KBM-7 (cell line): Measurements from ENCODE around the gene UNC5C.

ENCODE experiments used
- DNase-seq: peaks from one replicate; pipeline ENCODE4 v3.0.0-alpha.2; 2015
- in situ Hi-C: fragments of 300-500 bp; cut with MboI; formaldehyde crosslinking; loops from 2 replicates; pipeline ENCODE4 v1.14.3; 2020; ENCODE audit warnings: low sequenced_read_pairs, low pct_unique_long_range_greater_than_20kb, mixed read lengths

The UNC5C gene

DNA sequence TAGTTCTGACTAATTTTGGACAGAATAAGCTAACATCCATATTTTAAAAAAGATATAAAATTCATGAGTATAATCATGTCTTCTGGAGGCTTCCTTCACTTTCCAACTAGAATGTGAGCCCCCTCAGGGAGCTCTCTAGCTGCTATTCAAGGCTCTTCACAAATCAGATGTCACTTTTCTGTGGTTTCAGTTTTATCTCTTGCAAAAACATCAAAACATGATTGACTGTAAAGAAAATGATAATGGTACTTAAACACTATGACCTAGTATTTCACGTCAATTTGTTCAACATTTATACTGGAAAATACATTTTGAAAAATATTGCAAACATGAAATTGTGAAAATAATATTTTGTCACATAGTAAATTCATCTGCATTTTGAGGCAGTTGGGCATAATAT, 234.2 kb downstream of the UNC5C start:
- in situ Hi-C loops, result no loop called here
- DNase-seq, result no peak

DNA sequence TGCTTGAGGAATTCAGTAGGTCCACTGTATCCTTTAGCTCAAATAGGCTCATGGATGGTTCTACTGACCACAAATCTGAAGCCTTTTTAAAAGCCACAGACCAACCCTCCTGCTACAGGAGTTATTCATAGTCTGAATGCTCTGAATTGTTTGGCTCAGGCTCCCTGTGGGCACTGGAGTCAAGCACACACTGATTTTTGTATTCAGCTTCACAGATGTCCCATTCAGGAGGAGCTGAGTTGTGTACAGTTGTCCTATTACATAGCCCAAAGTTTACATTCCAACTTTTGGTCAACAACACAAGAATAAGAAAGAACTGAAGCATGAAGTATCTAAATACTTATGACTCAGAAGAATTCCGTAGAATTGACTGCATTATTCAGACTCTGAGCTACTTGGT, 243.9 kb downstream of the UNC5C start:
- no peak for DNase-seq
- in situ Hi-C loops, result no loop called here

DNA sequence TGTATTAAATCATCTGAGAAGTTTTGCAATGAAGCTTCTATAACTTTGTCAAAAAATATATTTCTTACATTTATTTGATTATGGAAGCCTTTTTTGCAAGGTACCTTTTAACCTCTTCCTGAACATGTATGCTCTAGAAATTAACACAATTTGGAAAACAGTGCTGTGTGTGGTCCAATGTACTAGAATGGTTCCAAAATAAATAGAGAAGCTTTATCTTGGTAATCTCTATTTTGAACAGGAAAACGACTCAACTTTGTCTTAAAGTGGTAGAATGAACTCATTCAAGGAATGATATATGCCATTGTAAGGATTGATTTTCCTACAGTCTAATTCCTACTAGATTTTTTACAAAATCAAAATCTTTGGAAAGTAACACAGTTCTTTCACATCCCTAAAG, 248.5 kb downstream of the UNC5C start:
- in situ Hi-C loops, result no loop called here
- no peak for DNase-seq

DNA sequence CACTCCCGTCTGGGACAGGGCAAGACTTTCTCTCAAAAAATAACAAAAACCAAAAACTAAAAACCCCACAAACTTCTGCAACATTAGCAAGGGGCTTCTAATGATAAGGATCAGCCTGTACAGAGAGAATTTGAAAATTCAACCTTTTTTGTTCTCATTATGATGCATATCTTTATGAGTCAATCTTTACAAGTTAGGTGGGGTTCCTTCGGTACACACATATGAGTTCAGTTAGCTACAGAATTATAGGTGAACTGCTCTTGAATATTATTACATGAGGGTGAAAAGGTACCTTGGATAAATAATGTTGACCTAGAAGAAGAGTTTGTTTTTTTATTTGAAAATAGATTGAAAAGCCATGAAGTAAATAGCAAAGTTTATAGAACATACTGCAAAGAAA, 252.7 kb downstream of the UNC5C start:
- in situ Hi-C loops, result no loop called here
- DNase-seq, result no peak

DNA sequence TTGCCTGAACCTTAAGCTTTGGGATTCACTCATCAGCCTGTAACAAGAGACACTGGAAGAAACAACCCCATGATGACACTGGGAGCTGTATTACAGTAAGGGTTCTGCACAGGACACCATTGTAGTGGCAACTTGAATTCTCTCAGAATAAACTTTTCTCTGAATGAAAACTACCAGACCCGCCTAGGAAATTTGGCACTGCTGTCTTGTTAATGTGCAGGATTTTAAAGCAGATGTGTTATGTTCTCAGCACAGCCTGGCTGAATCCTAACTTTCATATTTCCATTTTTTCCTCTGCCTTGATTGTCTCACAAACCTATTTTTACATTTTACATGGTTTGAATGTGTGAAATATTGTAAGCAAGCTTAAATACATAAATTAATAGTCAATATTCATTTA, 253.6 kb downstream of the UNC5C start:
- DNase-seq, result no peak
- in situ Hi-C loops, result no loop called here

DNA sequence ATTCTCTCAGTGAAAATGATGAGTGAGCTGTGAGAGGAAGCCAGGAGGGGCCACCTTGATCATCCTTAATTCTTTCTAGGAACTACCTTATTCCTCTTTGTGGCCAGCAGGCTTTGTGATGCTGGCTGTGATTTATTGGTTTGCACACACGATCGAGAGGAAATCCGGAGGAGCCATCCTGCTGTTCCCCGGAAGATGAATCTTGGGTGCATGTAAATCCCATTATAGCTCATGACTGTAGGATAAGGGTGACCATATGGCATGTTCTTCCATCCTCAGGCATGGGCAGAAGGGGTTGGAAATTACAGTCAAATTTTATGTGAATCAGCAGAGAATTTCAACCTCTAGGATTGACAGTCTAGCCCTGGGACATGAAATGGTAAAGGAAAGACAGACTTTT, 254.5 kb downstream of the UNC5C start:
- DNase-seq, result no peak
- in situ Hi-C loops, result no loop called here

DNA sequence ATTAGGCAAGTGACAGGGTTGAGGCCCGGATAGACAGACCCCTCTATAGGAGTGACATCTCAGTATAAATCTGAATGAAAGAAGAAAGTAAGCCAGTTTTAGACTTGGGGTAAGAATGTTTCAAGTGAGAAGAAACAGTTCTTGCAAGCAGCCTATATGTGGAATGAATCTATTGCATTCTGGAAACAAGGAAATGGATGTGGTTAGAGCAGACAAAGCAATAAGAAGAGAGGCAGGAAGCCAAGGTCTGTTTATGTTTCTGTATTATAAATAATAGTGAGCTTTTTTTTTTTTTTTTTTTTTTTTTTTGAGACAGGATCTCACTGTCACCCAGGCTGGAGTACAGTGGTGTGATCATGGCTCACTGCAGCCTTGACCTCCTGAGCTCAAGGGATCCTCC, 255.8 kb downstream of the UNC5C start:
- in situ Hi-C loops, result no loop called here
- DNase-seq, result no peak

DNA sequence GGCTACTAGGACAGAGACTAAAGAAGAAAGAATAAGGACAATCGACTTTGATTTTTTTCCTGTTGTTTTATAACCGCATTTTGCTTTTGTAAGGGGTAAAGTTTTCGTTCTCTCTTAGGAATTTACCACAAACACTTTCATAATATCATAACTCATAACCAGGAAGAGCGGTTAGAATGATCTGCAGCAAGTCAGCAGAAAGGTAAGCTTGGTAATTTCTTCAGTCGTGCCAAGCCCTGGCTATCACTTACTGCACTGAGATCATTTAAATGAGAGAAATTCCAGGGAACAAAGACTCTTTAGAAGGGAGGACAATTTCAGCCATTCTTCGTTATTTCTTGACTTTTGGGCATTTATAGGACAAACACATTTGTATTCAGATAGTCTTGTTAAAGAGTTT, 258.1 kb downstream of the UNC5C start:
- in situ Hi-C loops, result no loop called here
- no peak for DNase-seq

DNA sequence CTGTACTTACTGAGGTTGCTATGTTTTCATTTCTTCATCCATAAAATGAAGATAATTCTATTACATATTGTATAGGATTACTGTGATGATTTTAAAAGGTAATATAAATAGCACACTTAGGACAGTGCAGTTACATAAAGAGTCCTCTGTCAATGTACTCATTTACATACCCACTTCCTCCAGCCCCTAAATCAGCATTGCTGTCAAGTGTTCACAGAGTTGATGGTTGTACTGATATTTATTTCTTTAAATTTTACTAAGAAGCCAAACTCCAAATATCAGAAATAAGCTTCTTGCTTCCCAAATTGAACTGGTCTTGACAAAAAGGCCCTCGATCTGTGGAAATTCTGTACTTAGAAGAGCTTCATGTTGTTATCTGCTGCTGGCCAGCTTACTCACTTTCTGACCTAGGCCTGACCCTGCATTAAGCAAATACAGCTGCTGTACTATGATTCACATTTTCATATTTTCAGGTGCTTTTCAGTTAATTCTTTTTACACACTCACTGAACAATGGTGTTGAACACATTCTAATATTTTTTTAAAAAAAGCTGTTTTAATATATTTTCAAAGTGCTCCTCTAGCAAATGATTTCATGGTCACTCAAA, 259.6 kb downstream of the UNC5C start:
- in situ Hi-C loops, result no loop called here
- DNase-seq, result no peak

DNA sequence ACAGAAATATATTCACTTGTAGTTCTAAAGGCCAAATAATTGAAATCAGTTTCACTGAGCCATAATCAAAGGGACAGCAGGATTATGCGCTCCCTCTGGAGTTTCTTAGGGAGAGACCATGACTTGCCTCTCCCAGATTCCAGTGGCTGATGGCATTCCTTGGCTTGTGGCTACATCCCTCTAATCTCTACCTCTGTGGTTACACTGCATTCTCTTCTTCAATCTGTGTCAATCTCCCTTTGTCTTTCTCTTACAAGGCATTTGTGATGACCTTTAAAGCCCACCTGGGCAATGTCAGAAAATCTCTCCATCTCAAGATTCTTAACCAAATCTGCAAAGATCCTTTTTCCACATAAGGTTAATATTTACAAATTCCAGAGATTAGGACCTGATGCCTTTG, 260.2 kb downstream of the UNC5C start:
- no peak for DNase-seq
- in situ Hi-C loops, result no loop called here

DNA sequence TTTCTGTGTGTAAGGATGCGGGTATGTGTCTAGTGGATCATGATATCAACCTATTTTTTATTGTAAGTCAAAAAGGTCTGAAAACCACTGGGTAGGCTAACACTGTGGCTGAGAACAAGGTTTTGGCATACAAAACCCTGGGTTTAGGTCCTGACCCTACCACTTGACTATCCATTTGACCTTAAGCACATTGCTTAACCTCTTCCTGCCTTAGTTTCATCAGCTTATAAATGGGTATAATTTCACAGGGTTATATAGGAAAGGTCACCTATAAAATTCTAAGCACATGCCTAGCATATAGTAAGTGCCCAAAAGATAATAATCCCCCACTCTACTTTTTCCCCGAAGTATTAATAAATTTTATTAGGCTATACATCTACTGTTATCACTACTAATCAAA, 263.0 kb downstream of the UNC5C start:
- in situ Hi-C loops, result no loop called here
- no peak for DNase-seq

DNA sequence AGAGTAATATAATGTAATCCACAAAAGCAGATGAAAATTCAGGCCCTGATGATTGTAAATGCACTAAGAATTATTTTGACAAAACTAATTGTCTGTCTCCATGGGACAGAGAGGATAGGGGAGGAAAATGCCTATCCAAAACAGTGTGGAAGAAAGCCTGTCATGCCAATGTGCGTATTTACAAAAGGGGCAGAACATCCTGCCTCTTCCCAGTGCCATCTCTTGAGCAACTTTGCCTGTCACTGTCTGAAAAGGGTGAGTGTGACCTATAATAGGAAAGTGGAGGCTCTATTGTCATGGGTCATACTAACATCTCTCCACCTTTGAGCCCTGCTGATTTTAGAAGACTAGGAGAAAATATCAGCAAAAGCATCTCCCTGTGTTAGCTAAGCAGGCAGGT, 264.1 kb downstream of the UNC5C start:
- in situ Hi-C loops, result no loop called here
- no peak for DNase-seq

DNA sequence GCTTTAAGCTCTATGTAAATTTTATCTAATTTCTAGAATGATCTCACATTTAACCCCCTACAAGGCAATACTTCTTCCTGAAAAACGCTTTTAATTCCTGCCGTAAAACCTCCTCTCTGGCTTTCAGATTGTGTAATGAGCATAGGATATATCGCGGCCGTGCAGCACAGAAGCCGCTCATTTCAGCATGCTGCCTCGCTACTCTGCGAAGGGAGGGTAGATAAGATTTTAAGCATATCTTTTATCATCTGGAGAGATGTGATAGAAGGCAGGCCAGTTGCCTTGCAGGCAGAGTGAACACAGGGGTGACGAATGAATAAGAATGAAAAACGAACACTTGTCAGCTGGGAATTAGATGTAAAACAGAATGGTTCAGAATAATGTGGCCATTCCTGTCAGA, 265.5 kb downstream of the UNC5C start:
- in situ Hi-C loops, result no loop called here
- DNase-seq, result no peak

DNA sequence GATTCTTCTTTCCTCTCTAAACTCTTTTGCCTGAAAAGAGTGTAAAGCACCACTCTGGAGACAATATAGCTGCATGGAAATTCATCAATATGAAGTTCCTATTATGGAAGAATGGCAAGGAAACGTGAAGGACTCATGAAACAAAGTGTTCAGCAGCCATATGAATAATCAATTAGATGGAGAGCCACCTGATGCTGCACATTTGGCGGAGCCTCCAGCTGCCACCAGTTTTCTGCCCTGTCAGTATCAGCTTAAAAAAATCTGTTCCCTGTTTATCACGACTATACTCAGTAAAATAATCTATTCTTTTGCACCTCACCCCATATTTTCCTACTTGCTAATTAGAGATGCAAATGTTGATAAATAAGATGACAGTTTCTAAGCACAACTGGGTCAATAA, 276.0 kb downstream of the UNC5C start:
- DNase-seq, result no peak
- in situ Hi-C loops, result no loop called here

DNA sequence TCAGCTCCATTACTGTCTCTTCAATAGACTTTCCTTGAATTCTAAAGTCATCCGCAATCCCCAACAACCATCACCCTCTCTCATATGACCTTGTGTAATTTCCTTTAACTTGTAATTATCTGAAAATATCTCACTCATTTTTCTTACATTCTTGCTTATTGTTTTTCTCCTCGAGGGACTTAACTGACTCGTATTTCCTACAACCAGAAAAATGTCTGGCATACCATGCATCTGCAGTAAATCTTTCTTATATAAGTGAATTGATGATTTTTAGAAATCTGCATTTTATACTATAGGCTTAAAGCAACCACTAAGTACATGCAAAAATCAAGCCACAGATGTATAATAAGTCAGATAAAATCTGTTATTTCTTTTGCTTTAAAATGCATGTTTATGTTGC, 276.7 kb downstream of the UNC5C start:
- in situ Hi-C loops, result no loop called here
- DNase-seq, result no peak

DNA sequence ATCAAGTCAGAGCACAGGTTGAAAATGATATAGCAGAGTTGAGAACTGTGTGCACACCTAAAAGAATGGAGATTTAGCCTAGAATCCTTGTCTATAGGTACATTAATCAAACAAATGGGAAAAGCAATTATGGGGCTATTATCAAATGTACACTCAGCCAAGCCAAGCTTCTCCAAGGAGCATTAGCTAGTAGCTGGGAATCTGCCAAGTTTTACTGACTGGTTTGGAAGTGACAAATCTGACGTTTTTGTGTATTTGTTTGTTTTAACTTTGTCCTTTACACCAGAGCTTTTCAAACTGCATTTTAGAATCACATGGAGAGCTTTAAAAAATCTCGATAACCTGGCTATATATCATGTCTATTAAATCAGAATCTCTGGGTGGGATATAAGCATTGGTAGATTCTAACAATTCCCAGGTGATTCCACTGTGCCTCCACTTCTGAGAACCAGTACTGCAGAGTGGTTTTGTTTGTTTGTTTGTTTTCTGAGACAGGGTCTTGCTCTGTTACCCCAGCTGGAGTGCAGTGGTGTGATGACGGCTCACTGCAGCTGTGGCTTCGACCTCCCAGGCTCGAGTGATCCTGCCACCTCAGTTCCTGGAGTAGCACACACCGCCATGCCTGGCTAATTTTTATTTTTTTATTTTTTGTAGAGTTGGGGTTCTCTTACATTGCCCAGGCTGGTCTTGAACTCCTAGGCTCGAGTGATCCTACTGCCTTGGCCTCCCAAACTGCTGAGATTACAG, 279.8 kb downstream of the UNC5C start:
- in situ Hi-C loops, result no loop called here
- DNase-seq, result no peak

DNA sequence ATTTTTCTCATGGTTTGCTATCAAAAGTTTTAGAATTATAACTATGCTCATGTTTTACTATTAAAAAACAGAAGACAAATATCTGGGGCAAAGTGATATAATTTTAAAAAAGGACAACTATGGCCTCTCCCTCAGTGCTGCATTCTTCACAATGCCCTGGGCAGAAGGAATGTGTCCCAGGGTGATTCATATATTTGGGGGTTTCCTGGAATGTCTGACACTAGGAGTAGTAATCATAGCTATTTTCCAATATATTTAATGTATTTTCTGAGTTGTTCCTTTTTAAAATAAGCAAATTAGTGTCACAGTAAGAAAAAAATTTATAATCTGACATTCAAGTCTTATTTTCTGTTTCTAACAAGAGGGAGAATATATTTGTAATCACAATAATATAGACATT, 281.7 kb downstream of the UNC5C start:
- in situ Hi-C loops, result no loop called here
- no peak for DNase-seq

DNA sequence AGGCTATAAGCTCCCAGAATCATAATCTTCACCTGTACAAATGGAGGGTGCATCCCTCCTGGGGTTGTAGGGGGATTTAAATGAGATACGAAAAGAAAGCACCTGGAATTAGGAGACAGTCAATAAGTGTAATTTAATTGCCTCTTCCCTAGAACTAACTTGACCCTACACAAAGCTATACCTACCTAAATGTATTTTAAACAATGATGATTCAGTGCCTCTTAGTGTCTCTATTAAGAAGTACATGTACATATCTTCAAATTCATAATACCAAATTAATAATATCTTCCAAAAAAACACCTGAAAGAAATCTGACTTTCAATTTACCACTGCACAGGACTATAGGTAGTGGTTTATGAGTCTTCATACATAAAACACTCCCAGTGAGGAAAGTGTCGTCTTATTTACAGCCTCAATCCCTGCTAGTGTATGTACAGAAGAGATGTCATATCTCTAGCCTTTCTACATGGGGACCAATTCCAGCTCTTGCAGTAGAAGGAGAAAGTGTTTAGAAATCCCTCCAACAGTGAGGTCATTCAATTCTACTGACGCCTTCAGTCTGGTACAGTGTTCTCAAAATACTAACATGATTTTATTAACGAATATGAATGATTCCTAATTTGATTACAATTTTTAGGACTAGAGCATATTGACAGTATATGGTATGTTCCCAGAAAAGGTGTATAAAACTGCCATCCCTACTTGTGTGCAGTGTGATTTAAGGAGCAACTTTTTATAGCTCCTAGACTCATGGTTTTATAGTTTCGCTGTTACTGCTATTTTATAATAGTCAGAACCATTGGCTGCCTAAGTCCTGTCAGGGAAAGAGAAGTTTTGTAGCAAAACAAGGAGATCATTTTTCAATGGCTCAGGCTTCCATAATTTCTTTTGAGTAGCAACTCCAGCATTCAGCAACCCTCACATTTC, 282.7 kb downstream of the UNC5C start:
- no peak for DNase-seq
- in situ Hi-C loops, result no loop called here

DNA sequence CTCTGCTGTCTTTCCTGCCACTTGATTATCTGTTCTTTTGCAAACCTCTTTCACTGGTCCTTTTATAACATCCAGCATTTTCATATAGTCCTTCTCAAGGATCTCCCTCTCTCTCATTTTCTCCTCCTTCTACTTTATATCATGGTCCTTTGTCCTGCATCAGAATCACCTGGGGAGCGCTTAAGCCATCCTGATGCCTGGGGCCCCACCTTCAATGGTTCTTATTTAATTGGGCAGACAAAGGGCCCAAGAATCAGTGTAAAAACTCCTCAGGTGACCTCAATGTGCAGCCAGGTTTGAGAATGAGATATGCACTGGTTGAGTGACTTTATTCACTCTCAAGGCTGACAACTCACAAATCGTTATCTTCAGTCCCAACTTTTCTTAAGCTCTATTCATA, 283.9 kb downstream of the UNC5C start:
- in situ Hi-C loops, result no loop called here

DNA sequence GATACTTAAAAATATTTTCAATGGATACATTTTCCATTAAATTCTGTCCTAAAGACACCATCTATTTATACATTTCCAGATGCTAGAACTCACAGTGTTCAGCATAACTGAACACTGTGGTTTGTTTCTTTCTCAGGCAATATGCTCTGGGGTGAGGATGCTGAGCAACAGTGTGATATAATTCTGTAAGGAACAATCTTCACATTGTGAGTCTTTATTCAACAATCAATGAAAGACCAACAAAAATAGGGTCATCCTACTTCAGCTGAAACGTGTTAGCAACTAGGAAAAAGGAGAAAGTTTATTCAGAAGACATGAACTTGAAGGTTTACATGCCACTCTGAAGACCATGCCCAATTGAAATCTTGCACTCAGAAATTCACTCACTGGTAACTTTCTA, 284.8 kb downstream of the UNC5C start:
- in situ Hi-C loops, result no loop called here
- no peak for DNase-seq

More for the DNA sequence above, 283.9 kb downstream of the UNC5C start:
- DNase-seq, result no peak
